Vagina (tissue), 2 donors: Measurements from ENCODE around the gene LHX4.

Source experiments
- CTCF ChIP-seq, 3 experiments: fragments of 450-650 bp in 2 of 3; fragments of 200-600 bp in 1 of 3; sonication (generic) in 1 of 3; IDR thresholded peaks; one replicate each; pipeline ENCODE4 v1.5.1; 2017 to 2019; ENCODE audit warnings: antibody characterized with exemption in 3 of 3, mild to moderate bottlenecking in 2 of 3, moderate library complexity in 2 of 3
- POLR2A ChIP-seq, 2 donors: fragments of 450-650 bp; IDR thresholded peaks; one replicate each; pipeline ENCODE4 v1.6.1; 2017; ENCODE audit warnings: antibody characterized with exemption in 2 of 2, mild to moderate bottlenecking in 2 of 2, moderate library complexity in 2 of 2

GRCh38 chr1:180283098-180283497 lies 53.0 kb downstream of the LHX4 start:
- TF ChIP-seq CTCF (IDR thresholded peaks at IDR 0.05) (no peak), POLR2A (IDR thresholded peaks at IDR 0.05) (no peak)
